NCI-H1048 (cell line): ENCODE data around the gene GARRE1.
"Not testable (repeated sequence)": the region's sequence is repeated elsewhere in the genome, so short reads cannot be mapped to it uniquely, and the experiment has no call there.

ENCODE experiments used
- DNase-seq: peaks from one replicate; lab custom pipeline; 2025; lab: John Stamatoyannopoulos, UW

The GARRE1 gene

GRCh38 chr19:34259367-34260095 lies 5.2 kb downstream of the GARRE1 start:
- no peak for DNase-seq

GRCh38 chr19:34260771-34261173 lies 6.4 kb downstream of the GARRE1 start:
- no peak for DNase-seq

GRCh38 chr19:34261334-34262109 lies 7.2 kb downstream of the GARRE1 start:
- no peak for DNase-seq

GRCh38 chr19:34263745-34264237 lies 9.4 kb downstream of the GARRE1 start:
- DNase-seq = no peak

GRCh38 chr19:34265221-34265650 lies 10.9 kb downstream of the GARRE1 start:
- no peak for DNase-seq

- no peak for DNase-seq
These were observed 14.7 kb downstream of the GARRE1 start for GRCh38 chr19:34269081-34269480.

- no peak for DNase-seq
These were observed 15.1 kb downstream of the GARRE1 start for GRCh38 chr19:34269489-34269888.

- DNase-seq = no peak
These were observed 15.7 kb downstream of the GARRE1 start for GRCh38 chr19:34269968-34270621.

- no peak for DNase-seq
These were observed 18.8 kb downstream of the GARRE1 start for GRCh38 chr19:34273121-34273520.

GRCh38 chr19:34274284-34274826 lies 20.0 kb downstream of the GARRE1 start:
- DNase-seq = no peak

GRCh38 chr19:34274827-34275625 lies 20.7 kb downstream of the GARRE1 start:
- peak; percentile 27 for DNase-seq

- no peak for DNase-seq
These were observed 21.4 kb downstream of the GARRE1 start for GRCh38 chr19:34275705-34276104.

- peak; percentile 79 for DNase-seq
These were observed 22.3 kb downstream of the GARRE1 start for GRCh38 chr19:34276614-34277013.

- DNase-seq = no peak
These were observed 22.9 kb downstream of the GARRE1 start for GRCh38 chr19:34277244-34277643.

- DNase-seq = no peak
These were observed 24.4 kb downstream of the GARRE1 start for GRCh38 chr19:34278783-34279182.

GRCh38 chr19:34281444-34281843 lies 27.1 kb downstream of the GARRE1 start:
- not testable (repeated sequence) for DNase-seq

- DNase-seq = no peak
These were observed 28.5 kb downstream of the GARRE1 start for GRCh38 chr19:34282611-34283519.

GRCh38 chr19:34284505-34284904 lies 30.2 kb downstream of the GARRE1 start:
- DNase-seq = no peak

GRCh38 chr19:34287662-34288140 lies 33.3 kb downstream of the GARRE1 start:
- DNase-seq = no peak

- no peak for DNase-seq
These were observed 34.0 kb downstream of the GARRE1 start for GRCh38 chr19:34288381-34288780.
